Hematopoietic multipotent progenitor cell treated with erythropoietin and hydrocortisone succinate and interleukin-3 and kit ligand, for 8 days (in vitro differentiated cells): Measurements from ENCODE around the gene FAM236A.
"Not testable (repeated sequence)": the region's sequence is repeated elsewhere in the genome, so short reads cannot be mapped to it uniquely, and the experiment has no call there.

ENCODE experiments used
- DNase-seq: peaks from one replicate; pipeline ENCODE4 v3.0.0-alpha.2; 2015

The FAM236A gene

DNA sequence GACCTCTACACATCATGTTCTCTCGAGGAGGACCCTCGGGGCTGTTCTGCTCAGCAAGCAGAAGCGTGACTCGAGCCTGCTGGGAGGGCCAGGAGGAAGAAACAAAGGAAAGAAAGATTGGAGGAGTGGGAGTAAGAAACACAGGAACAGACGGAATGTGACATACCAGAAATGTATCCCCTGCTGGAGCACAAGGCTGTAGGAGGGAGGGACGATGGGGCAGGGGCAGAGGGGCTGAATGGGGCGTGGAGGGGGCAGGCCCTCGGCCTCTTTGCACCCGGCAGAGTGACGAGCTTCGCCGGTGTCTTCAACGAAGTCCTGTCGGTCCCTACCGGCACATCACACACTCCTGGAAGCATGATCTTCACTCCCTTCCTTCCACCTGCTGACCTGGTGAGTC is at the start of gene FAM236A:
TSS of gene FAM236A (plus strand) at position 301 of the 400 bp plus-strand sequence. CDS start at position 358, 57 bp downstream.
- not testable (repeated sequence) for DNase-seq

DNA sequence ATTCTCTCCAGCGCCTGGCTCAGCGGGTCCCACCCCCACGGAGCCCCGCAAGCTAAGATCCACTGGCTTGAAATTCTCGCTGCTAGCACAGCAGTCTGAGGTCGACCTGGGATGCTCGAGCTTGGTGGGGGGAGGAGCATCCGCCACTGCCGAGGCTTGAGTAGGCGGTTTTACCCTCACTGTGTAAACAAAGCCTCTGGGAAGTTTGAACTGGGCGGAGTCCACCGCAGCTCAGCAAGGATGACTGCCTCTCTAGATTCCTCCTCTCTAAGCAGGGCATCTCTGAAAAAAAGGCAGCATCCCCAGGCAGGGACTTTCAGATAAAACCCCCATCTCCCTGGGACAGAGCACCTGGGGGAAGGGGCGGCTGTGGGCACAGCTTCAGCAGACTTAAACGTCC is 48.3 kb upstream of the FAM236A start:
- not testable (repeated sequence) for DNase-seq

- not testable (repeated sequence) for DNase-seq
These were observed 25.7 kb upstream of the FAM236A start, which contains the start of gene FAM236C for GRCh38 chrX:72912315-72912714. TSS of gene FAM236C (plus strand) at chrX:72912615. CDS start at chrX:72912715, 100 bp downstream.

GRCh38 chrX:72916096-72916495 is 21.9 kb upstream of the FAM236A start:
- DNase-seq, result not testable (repeated sequence)

DNA sequence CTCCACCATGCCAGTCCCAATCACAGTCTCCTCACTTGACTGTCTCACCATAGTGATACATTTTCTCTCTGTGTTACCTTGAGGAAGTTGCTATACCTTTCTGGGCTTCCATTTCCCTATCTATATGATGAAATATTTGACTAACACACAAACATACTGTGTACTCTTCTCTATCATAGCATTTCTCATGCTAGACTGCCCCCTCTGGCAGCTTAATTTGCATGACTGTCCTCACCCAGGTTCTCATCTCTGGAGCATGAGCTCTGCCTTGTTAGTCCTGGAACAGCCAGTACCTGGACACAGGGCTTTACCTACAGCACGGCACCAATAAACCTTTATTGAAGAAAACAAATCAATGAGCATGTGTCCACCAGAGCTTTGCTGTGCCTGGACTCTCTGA is 5.7 kb upstream of the FAM236A start:
- DNase-seq, result not testable (repeated sequence)

GRCh38 chrX:72936455-72936854 is 1.6 kb upstream of the FAM236A start:
- not testable (repeated sequence) for DNase-seq

DNA sequence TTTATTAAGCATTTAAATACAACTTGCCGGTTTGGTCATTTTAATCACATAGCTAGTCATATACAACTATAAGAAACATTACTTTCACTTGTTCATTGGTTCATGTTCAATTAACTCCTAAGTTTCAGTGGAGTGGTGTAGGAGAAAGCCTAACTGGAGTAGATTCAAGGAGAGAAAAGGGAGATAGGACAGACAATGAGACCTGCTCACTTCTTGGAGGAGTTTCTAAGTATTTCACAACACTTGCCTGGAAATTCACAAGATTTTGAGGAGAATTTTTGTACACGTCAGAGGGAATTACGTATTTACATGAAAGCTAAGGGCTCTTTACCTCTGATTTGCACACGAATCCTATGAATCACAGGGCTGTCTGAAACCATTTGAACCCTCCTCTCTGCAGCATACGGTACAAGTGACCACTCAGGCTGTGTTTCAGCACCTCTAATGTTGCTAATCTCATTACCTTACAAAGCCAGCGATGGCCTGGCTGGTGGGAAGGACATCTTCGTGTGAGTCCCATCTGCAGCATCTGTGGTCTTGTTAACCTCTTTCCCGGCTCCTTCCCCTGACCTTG is 1.0 kb upstream of the FAM236A start:
- not testable (repeated sequence) for DNase-seq

- not testable (repeated sequence) for DNase-seq
These were observed 4.3 kb downstream of the FAM236A start for GRCh38 chrX:72942272-72942671.

GRCh38 chrX:72943035-72943818 is 5.2 kb downstream of the FAM236A start:
- not testable (repeated sequence) for DNase-seq

GRCh38 chrX:72943819-72944169 is 5.8 kb downstream of the FAM236A start, which contains the start of gene DMRTC1:
TSS of gene DMRTC1 (minus strand) at chrX:72943837. CDS start at chrX:72875694, 68,143 bp downstream.
- not testable (repeated sequence) for DNase-seq

DNA sequence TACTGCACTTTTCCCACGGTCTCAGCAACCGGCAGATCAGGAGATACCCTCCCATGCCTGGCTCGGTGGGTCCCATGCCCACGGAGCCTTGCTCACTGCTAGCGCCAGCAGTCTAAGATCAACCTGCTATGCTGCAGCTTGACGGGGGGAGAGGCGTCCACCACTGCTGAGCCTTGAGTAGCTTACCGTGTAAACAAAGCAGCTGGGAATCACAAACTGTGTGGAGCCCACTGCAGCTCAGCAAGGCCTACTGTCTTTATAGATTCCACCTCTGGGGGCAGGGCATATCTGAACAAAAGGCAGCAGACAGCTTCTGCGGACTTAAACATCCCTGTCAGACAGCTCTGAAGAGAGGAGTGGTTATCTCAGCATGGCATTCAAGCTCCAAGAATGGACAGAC is 22.0 kb downstream of the FAM236A start:
- DNase-seq, result not testable (repeated sequence)

DNA sequence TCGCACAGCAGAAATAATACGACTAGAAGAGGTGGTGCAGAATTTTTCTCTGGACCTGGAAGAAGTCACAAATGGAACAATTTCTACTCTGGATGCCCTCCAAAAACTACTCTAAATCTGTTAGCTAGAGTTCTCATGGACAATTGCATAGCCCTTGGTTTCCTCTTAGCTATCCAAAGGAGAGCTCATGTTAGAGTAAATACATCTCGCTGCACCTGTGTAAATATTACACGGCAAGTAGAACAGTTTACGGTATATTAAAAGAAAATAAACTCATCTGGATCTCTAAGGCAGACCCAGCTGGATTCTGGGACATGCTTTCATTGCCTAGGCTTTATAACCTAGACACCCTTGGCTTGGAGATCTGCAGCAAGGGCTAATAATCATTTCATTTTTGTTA is 33.9 kb downstream of the FAM236A start:
- DNase-seq, result not testable (repeated sequence)

DNA sequence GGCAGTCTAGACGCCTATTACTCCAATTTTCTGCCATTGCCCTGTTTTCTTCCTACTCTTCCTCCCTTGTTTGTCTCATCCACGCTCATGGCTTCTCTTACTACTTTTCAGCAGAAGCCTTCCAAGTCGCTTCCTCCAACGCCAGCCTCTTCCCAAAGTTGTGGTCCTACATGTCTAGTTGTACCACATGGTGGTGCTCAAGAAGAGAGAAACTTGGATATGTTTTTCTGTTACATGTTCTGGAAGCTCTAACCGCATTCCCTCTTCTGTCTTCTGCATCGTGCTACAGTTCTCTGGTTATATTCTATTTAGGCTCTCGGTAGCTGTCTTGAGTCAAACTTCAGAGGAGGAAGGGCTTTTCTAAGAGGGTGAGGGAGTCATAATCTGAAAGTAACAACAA is 36.9 kb downstream of the FAM236A start:
- DNase-seq, result not testable (repeated sequence)

DNA sequence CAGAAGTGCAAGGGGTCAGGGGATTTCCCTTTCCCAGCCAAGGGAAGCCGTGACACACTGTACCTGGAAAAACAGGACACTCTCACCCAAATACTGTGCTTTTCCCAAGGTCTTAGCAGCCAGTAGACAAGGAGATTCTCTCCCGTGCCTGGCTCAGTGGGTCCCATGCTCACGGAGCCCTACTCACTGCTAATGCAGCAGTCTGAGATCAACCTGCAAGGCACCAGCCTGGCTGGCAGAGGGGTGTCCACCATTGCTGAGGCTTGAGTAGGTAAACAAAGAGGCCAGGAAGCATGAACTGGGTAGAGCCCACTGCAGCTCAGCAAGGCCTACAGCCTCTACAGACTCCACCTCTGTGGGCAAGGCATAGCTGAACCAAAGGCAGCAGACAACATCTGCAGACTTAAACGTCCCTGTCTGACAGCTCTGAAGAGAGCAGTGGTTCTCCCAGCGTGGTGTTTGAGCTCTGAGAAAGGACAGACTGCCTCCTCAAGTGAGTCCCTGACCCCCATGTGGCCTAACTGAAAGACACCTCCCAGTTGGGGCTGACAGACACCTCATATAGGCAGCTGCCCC is 43.0 kb downstream of the FAM236A start:
- DNase-seq, result not testable (repeated sequence)
